ENCODE measurements around the gene ROR1. TPM values are rescaled to one million over a fixed set of nuclear protein-coding genes. Genes with fewer than 3 reads are reported as not detected.
"Not testable (repeated sequence)": the region's sequence is repeated elsewhere in the genome, so short reads cannot be mapped to it uniquely, and the experiment has no call there.

ROR1 gene
- total RNA-seq, 1 donor from 2014 or later, result 2.5 TPM

DNA sequence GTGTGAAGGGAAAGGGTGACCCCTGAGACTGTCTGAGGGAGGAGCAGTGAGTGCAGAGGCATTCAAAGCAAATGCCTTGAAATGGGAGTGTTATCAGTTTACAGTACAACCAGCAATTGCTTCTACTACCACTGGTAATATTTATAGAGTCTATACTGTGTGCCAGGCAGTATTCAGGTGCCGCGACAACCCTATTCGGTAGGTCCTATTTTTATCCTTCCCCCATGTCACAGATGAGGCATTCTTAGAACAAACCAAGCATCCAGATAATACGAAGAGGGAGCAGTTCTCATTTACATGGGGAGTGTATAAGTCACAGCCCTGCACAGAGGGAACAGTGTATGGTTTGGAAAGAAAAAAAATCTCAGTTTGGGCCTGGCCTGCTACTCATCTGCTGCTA is 18.3 kb downstream of the ROR1 start:
- DNase-seq (ENCODE audit: low read depth), result no peak

GRCh38 chr1:63793741-63794240 is 20.0 kb downstream of the ROR1 start:
- DNase-seq (ENCODE audit: low read depth), result no peak

GRCh38 chr1:63794354-63794753 is 20.5 kb downstream of the ROR1 start:
- DNase-seq (ENCODE audit: low read depth), result no peak

DNA sequence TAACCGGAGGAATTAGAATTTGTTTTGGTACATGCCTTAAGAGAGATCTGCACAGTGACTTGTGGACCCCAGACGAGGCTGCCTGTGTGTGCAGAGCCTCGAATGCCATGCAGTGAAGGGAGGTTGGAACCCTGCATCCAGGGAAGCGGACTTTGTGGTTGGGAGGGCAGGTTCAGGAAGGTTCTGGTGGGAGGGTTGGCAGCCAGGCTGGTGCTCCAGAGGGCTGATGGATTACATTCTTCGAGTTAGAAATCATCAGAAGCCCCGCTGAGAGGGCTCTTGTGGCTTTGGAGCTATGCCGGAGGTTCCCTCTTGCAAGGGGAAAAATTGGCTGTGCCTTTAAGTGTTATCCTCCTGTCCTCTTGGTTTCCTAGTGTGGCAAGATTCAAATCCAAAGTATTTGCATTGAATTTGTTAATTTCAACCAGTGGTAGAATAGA is 21.1 kb downstream of the ROR1 start:
- peak; percentile 79 for DNase-seq (ENCODE audit: low read depth)

DNA sequence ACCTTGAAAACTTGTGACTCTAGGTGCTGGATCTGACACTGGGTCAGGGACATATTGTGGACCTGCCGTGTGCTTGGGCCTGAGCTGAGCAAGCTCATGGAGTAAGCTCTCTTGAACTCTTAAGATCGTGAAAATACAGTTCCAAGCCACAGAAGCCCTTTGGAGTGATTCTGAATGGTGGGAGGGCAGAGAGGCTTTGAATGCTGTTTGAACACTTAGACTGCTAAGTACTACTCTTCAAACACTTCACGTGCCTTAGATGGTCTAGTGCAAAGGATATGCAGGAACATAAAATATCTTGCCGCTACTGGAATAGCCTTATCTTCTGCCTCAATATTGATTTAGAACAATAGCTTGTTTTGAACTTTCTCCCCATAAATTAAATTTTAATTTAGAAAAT is 21.6 kb downstream of the ROR1 start:
- no peak for DNase-seq (ENCODE audit: low read depth)

DNA sequence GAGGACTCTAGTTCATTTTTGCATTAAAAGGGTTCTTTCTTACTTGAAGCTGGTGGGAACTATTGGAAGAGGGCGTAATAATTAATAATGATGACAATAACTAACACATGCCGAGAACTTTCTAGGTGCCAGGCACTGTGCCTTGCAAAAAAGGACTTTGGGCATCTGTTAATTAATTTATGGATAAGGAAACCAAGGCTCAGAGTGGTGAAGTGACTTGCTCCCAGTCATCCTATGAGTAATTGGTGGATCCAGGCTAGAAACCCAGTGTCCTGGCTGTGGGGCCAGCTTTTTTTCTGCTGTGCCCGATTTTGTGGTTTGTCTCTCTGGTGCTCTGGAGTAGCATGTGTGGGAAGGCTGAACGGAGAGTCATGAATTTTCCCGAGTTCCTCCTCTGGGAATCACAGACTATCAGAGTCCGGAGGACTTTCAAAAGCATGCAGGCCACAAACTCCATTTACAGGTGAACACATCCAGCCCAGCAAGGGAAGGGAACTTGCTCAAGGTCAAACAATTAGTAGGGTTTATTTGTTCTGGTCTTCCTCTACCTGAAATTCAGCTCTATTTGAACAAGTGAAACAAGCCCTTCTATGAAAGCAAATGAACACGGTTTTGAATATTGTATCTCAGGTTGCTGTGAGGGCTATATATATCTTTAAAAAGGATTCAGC is 23.4 kb downstream of the ROR1 start:
- DNase-seq (ENCODE audit: low read depth), result peak; percentile 66

DNA sequence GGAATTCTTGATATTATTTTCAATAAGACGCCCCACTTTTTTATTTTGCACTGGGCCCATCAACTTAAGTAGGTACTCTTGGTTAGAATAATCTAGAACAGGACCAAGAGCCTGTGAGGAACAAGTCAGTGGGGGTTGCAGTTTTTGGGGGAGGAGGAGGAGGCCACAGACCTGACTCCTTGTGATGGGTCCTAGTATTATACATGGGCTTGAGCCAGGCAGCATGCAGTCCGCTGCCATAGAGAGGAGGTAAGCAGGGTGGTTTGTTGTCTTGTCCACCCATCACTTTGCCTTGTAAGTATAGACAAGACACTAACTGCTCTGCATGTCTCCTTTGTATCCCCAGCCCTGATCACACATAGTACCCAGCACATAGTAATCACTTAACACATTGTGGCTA is 24.5 kb downstream of the ROR1 start:
- DNase-seq (ENCODE audit: low read depth), result no peak

- DNase-seq (ENCODE audit: low read depth), result no peak
These were observed 25.5 kb downstream of the ROR1 start for GRCh38 chr1:63799307-63799706.

GRCh38 chr1:63799820-63800219 is 26.0 kb downstream of the ROR1 start:
- DNase-seq (ENCODE audit: low read depth), result no peak

DNA sequence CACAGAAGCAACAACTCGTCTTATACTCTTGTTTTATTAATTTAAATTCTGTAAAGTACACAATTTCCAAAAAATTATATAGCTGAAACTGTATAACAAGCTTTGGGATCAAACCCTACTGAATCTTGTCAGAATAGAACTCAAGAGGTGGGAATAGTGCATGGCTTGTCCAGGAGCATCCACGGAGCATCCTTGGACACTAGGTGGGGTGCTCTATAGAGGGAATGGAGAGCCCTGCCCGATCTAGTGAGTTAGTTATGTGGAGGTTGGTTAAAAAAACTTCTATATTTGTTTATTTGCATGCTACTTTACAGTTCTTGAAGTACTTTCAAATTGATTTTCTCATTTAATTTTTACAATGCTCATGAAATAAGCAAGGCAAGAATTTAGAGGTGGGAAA is 28.3 kb downstream of the ROR1 start:
- no peak for DNase-seq (ENCODE audit: low read depth)

DNA sequence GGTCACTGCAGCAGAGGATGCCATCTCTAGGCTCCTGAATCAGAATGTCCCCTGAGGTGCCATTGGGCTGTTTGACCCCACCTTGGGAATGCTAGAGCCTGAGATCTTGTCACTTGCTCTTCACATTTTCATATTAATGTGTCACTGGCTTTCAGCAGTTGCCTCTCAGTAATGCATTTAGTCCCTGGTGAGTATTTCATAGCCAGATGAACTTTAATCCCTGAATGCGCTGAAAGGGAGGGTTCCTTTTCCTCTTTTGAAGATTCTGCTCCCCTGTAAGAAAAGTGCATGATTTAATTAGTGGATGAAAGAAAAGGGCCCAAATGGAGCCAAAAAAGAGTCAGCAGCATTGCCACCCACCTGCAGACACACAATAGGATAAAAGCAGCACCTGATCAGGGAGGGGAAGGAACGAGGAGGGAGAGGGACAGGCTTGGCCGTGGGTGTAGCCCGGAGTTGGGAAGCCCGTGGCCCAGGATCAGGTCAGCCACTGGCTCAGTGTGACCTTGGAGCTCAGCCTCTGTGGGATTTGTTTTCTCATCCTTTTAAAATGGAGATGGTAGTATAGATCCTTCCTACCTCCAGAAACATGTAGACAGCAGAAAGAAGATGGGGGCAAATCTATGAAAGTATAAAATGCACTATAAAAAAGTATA is 31.1 kb downstream of the ROR1 start:
- DNase-seq (ENCODE audit: low read depth), result no peak

- no peak for DNase-seq (ENCODE audit: low read depth)
These were observed 33.2 kb downstream of the ROR1 start for GRCh38 chr1:63807046-63807445.

DNA sequence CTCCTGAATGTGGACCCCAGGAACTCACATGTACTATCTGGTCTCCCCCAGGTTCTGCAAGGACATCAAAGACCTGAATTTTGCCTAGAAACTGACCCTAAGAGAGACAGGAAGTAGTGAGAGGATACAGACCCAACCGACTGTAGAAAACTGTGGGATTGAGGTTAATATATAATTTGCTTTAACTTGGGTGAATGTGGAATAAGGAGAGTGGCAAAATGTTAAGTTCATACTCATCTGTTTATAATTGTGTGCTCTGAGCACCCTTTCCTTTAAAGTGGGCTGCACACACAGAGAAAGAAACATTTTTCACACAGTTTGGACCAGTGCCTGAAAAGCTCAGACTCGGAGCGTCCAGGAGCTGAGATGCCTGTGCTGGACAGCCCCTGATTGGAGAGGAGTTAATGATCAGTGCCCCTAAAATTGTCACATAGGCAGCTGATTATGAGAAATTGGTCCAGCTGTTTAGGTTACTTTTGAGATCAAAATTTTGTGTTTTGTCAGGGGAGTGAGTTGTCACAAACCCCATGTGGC is 37.2 kb downstream of the ROR1 start:
- no peak for DNase-seq (ENCODE audit: low read depth)

- DNase-seq (ENCODE audit: low read depth), result no peak
These were observed 38.4 kb downstream of the ROR1 start for GRCh38 chr1:63812071-63812700.

DNA sequence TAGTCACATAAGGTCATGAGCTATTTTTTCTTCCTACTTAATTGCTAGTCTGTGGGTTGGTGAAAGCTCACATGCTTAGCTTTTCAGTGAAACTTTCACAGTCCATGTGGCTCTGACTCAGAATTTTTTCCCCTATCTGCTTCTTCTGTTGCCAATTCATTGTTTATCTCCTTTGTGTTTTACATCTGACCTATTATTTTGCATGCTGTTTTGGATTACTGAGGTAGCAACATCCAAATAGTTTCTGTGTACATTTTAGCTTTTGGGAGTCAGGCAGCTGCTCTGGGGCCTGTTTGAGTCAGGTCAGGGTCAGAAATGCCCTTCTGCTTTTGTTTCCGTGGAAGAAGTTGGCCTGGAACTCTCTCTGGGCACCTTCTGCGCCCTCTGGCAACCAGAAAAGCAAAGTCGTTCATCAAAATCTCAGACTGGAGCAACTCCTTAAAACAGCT is 40.0 kb downstream of the ROR1 start:
- peak; percentile 64 for DNase-seq (ENCODE audit: low read depth)

DNA sequence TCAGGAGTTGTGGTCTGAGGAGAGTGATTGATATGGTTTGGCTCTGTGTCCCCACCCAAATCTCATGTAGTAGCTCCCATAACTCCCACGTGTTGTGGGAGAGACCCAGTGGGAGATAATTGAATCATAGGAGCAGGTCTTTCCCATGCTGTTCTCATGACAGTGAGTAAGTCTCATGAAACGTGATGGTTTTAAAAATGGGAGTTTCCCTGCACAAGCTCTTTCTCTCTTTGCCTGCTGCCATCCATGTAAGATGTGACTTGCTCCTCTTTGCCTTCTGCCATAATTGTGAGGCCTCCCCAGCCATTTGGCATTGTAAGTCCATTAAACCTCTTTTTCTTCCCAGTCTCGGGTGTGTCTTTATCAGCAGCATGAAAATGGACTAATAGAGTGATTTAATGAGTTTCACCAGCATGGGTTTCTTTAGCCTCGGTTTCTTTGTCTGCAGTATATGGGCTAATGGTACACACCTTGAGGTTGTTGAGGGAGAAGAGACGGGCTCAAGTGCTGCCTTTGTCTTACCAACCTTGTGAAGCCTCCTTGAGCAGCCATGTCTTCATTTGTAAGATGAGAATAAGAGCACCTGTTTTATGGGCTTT is 42.5 kb downstream of the ROR1 start:
- DNase-seq (ENCODE audit: low read depth), result not testable (repeated sequence)

DNA sequence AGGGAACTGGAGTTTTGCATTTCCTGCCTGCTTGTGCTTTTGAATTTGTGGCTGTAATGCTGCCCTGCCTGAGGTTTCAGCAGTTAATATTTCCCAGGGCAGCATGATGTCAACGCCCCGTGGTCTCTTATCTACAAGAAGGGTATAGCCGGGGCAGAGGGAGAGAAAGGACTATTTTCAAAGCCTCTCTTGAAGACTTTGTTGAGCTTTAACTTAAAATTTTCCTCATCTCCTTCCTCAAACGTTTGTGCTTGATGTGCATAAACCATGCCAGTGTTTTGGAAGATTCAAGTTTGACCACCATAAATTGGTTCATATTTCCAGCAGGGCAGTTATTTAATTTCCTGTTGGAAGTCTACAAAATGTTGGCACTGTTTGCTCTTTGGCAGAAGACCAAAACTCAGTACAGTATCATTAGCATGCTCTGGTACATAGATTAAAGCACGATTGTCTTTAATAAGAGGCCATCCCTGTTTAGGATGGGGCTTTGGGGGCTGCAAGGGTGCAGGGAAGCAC is 43.4 kb downstream of the ROR1 start:
- DNase-seq (ENCODE audit: low read depth), result no peak

DNA sequence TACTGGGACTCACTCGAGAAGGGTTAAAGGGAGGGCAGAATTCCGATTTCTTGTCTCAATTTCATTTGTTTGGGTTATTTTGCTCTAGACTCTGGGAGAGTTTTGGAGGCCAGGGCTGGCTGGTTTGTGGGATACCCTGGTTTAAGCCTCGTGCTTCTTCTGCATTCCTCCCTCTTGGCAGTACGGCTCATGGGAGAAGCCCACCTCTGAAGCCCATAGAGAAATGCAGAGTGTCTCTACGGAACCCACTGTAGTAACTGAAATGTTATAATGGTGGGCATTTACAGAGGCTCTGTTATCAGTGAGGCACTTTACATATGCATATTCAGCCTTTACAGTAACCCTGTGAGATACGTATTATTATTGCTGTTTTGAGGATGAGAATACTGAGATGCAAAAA is 43.9 kb downstream of the ROR1 start:
- no peak for DNase-seq (ENCODE audit: low read depth)

GRCh38 chr1:63818567-63819325 is 44.9 kb downstream of the ROR1 start:
- no peak for DNase-seq (ENCODE audit: low read depth)

DNA sequence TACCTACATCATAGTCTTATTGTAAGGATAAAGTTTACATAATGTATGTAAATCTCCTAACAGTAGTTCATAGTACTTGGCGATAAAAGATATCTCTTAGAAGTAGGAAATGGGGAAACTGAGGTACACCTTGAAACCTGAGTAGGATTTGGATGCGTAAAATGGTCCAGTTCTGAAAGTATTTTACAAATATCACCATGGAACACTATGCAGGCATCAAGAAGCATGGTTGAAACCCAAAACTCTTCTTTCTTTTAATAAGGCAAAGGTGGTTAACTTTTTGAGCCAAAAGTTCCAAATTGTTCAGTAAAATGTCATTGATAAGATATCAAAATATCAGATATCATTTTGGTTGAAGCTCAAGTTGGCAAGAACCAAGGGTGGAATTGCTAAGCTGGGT is 46.0 kb downstream of the ROR1 start:
- DNase-seq (ENCODE audit: low read depth), result no peak

Data from myocyte (in vitro differentiated cells).